Upper lobe of left lung (tissue), 4 donors: ENCODE measurements around the gene EIF4EBP2.

Source experiments
- POLR2A ChIP-seq, 4 donors: fragments of 450-650 bp; IDR thresholded peaks; one replicate each; pipeline ENCODE4 v1.5.1; 2016 to 2017; ENCODE audit warnings: antibody characterized with exemption in 4 of 4, mild to moderate bottlenecking in 2 of 4
- POLR2AphosphoS5 ChIP-seq, 2 donors: sonication (generic); formaldehyde crosslinking; IDR thresholded peaks; one replicate each; pipeline ENCODE4 v1.5.1; 2017; ENCODE audit warnings: antibody characterized with exemption in 2 of 2
- TF ChIP-seq, protein P1 (sequence below), 6 experiments: fragments of 450-650 bp in 4 of 6; fragments of 200-600 bp in 2 of 6; sonication (generic) in 2 of 6; IDR thresholded peaks; one replicate each; pipeline ENCODE4 v1.5.1; 2016 to 2019; ENCODE audit warnings: antibody characterized with exemption in 6 of 6

DNA sequence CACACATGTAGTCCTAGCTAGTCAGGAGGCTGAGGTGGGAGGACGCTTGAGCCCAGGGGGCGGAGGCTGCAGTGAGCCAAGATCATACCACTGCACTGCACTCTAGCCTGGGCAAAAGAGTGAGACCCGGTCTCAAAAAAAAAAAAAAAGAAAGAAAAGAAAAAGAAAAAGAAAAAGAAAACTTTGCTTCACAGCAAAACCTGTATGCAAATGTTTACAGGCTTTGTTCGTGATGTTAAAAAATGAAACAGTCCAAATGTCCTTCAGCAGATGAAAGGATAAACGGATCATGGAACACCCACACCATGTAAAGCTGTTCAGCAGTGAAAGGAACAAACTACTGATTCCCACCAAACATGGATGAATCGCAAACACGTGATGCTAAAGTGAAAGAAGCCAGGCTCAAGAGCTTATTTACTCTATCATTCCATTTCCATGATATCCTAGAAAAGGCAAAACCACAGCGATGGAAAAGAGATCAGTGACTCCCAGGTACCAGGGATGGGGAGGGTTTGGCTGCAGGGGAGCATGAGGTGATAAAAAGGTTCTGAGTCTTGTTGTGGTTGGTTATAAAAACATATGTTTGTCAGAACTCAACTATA is 36.6 kb upstream of the EIF4EBP2 start:
- no peak for TF ChIP-seq POLR2A (IDR thresholded peaks at IDR 0.05)
- TF ChIP-seq POLR2AphosphoS5 (IDR thresholded peaks at IDR 0.05) = no peak
- TF ChIP-seq, protein P1, sequence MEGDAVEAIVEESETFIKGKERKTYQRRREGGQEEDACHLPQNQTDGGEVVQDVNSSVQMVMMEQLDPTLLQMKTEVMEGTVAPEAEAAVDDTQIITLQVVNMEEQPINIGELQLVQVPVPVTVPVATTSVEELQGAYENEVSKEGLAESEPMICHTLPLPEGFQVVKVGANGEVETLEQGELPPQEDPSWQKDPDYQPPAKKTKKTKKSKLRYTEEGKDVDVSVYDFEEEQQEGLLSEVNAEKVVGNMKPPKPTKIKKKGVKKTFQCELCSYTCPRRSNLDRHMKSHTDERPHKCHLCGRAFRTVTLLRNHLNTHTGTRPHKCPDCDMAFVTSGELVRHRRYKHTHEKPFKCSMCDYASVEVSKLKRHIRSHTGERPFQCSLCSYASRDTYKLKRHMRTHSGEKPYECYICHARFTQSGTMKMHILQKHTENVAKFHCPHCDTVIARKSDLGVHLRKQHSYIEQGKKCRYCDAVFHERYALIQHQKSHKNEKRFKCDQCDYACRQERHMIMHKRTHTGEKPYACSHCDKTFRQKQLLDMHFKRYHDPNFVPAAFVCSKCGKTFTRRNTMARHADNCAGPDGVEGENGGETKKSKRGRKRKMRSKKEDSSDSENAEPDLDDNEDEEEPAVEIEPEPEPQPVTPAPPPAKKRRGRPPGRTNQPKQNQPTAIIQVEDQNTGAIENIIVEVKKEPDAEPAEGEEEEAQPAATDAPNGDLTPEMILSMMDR (IDR thresholded peaks at IDR 0.05) = no peak
